Suprapubic skin (tissue), 3 donors: ENCODE data around the gene MUC16.

Experiments
- CTCF ChIP-seq, 2 donors: fragments of 200-600 bp in 1 of 2; fragments of 450-650 bp in 1 of 2; sonication (generic) in 1 of 2; IDR thresholded peaks; one replicate each; pipeline ENCODE4 v1.5.1; 2016 to 2019; ENCODE audit warnings: antibody characterized with exemption in 2 of 2, mild to moderate bottlenecking in 1 of 2, moderate library complexity in 1 of 2
- POLR2AphosphoS5 ChIP-seq, 3 donors: sonication (generic); formaldehyde crosslinking; IDR thresholded peaks; one replicate each; pipeline ENCODE4 v1.6.1; 2017; ENCODE audit warnings: antibody characterized with exemption in 3 of 3

GRCh38 chr19:9009935-9010651, at the start of gene MUC16:
- TF ChIP-seq CTCF (IDR thresholded peaks at IDR 0.05), result no peak
- TF ChIP-seq POLR2AphosphoS5 (IDR thresholded peaks at IDR 0.05), result no peak
